K562 (cell line): ENCODE measurements around the gene AURKB. TPM values are rescaled to one million over a fixed set of nuclear protein-coding genes. Genes with fewer than 3 reads are reported as not detected.

Experiments used
- CBX3 ChIP-seq, 2 experiments: IDR thresholded peaks; 1 replicate in 1 of 2; 2 replicates in 1 of 2; pipeline ENCODE4 v1.6.1; 2012; ENCODE audit warnings: inconsistent platforms in 2 of 2, low read length in 2 of 2, borderline replicate concordance in 1 of 2, control low read depth in 1 of 2
- DDX20 ChIP-seq: fragments of 450-650 bp; IDR thresholded peaks from 2 replicates; pipeline ENCODE4 v1.6.1; 2016; ENCODE audit warnings: missing genetic modification characterization, low read depth, mild to moderate bottlenecking, missing compliant biosample characterization, moderate library complexity
- FOXM1 ChIP-seq, 2 experiments: fragments of 450-650 bp in 1 of 2; sonication (generic) in 1 of 2; formaldehyde crosslinking in 1 of 2; IDR thresholded peaks; 2 replicates each; pipeline versions ENCODE4 v1.6.1 to v1.9.0; 2017 to 2022; ENCODE audit warnings: low read depth in 2 of 2, mild to moderate bottlenecking in 2 of 2, missing genetic modification reagents in 1 of 2, moderate library complexity in 1 of 2
- HBP1 ChIP-seq: fragments of 450-650 bp; formaldehyde crosslinking; IDR thresholded peaks from 2 replicates; pipeline ENCODE4 v1.4.0; 2022; ENCODE audit warnings: missing genetic modification characterization
- HNRNPUL1 ChIP-seq: fragments of 200-400 bp; formaldehyde crosslinking; IDR thresholded peaks from 2 replicates; pipeline ENCODE4 v1.6.1; 2017; ENCODE audit warnings: low read length
- KAT7 ChIP-seq: sonication (generic); formaldehyde crosslinking; IDR thresholded peaks from 2 replicates; pipeline ENCODE4 v1.8.0; 2022; ENCODE audit warnings: missing genetic modification reagents, mild to moderate bottlenecking, borderline replicate concordance
- KDM2B ChIP-seq: fragments of 250-450 bp; sonication (Bioruptor Pico); IDR thresholded peaks from 2 replicates; pipeline ENCODE4 v1.8.0; 2021; ENCODE audit warnings: mild to moderate bottlenecking, moderate library complexity
- KDM5B ChIP-seq: fragments of 200-600 bp; sonication (generic); IDR thresholded peaks from 2 replicates; pipeline ENCODE4 v1.6.1; 2012; ENCODE audit warnings: low read depth, mild to moderate bottlenecking, moderate library complexity, low read length, control low read depth, inconsistent platforms; ENCODE audit not compliant: insufficient replicate concordance
- MYBL2 ChIP-seq, 2 experiments: fragments of 450-650 bp in 1 of 2; sonication (generic) in 1 of 2; formaldehyde crosslinking in 1 of 2; IDR thresholded peaks; 2 replicates each; pipeline versions ENCODE4 v1.6.1 to v1.8.1; 2017 to 2022; ENCODE audit warnings: borderline replicate concordance in 1 of 2, inconsistent platforms in 1 of 2, low read depth in 1 of 2, mild to moderate bottlenecking in 1 of 2, missing genetic modification reagents in 1 of 2, moderate library complexity in 1 of 2
- PCBP2 ChIP-seq: fragments of 200-400 bp; formaldehyde crosslinking; IDR thresholded peaks from 2 replicates; pipeline ENCODE4 v1.6.1; 2018; ENCODE audit warnings: low read length, low read depth, mild to moderate bottlenecking, moderate library complexity; ENCODE audit not compliant: poor library complexity, severe bottlenecking
- PHF20 ChIP-seq: fragments of 450-650 bp; IDR thresholded peaks from 2 replicates; pipeline ENCODE4 v1.6.1; 2018; ENCODE audit not compliant: partially characterized antibody
- TCFL5 ChIP-seq: fragments of 250-450 bp; sonication (Bioruptor Pico); conservative IDR thresholded peaks from 2 replicates; pipeline ENCODE4 v1.6.1; 2021; ENCODE audit warnings: mild to moderate bottlenecking, moderate library complexity, matching md5 sums
- TEAD2 ChIP-seq: fragments of 450-650 bp; IDR thresholded peaks from 2 replicates; pipeline ENCODE4 v1.6.1; 2016; ENCODE audit warnings: missing genetic modification characterization, control low read depth, missing compliant biosample characterization
- WHSC1 ChIP-seq: IDR thresholded peaks from one replicate; pipeline ENCODE4 v1.6.1; 2012; ENCODE audit warnings: low read length, control low read depth, inconsistent platforms
- ZBTB2 ChIP-seq: fragments of 450-650 bp; IDR thresholded peaks from 2 replicates; pipeline ENCODE4 v1.6.1; 2016; ENCODE audit warnings: antibody characterized with exemption
- ZBTB5 ChIP-seq: fragments of 450-650 bp; IDR thresholded peaks from 2 replicates; pipeline ENCODE4 v1.6.1; 2017; ENCODE audit warnings: antibody characterized with exemption
- ZNF184 ChIP-seq: sonication (generic); formaldehyde crosslinking; IDR thresholded peaks from 2 replicates; pipeline ENCODE4 v1.5.0; 2020; ENCODE audit warnings: missing genetic modification reagents
- ZNF274 ChIP-seq: IDR thresholded peaks from 2 replicates; pipeline ENCODE4 v1.6.1; 2011; ENCODE audit warnings: low read depth, mild to moderate bottlenecking, low read length, moderate library complexity, borderline replicate concordance
- ZNF586 ChIP-seq: fragments of 450-650 bp; formaldehyde crosslinking; conservative IDR thresholded peaks from 2 replicates; pipeline ENCODE4 v1.4.0; 2020; ENCODE audit warnings: mild to moderate bottlenecking, moderate library complexity
- ZNF830 ChIP-seq: fragments of 250-450 bp; sonication (Bioruptor Pico); IDR thresholded peaks from 2 replicates; pipeline ENCODE4 v1.5.0; 2021; ENCODE audit warnings: mild to moderate bottlenecking
- ZSCAN32 ChIP-seq: fragments of 450-650 bp; formaldehyde crosslinking; IDR thresholded peaks from 2 replicates; pipeline ENCODE4 v1.4.0; 2020; ENCODE audit warnings: mild to moderate bottlenecking, moderate library complexity
- polyA plus RNA-seq, 8 experiments: library from polyadenylated mRNA; depleted of rRNA in 4 of 8; stranded (reverse) in 5 of 8; unstranded in 3 of 8; fragments of >200 nt; fragmentation: Nextera tagmentation in 2 of 8; fragmentation: Illumina TruSeq in 1 of 8; extraction: Ambion mirVana in 2 of 8; extraction: Trizol in 1 of 8; gene quantifications; 2 replicates each; pipeline versions ENCODE4 v1.2.1 to v1.2.3, GENCODE V29; 2011 to 2014; ENCODE audit warnings: inconsistent platforms in 1 of 8, missing spikeins in 1 of 8
- total RNA-seq, 7 experiments: library from RNA; depleted of rRNA in 6 of 7; stranded (reverse); fragments of >200 nt in 6 of 7; fragmentation: Illumina TruSeq in 2 of 7; extraction: Trizol in 2 of 7; gene quantifications; 2 replicates each; pipeline versions ENCODE4 v1.2.1 to v1.2.3, GENCODE V29; 2011 to 2021; ENCODE audit warnings: low replicate concordance in 1 of 7

AURKB gene
- total and polyA plus RNA-seq, 9 of the 15 experiments (the other 6 are each of a cell fraction or from before 2014, with no cell fraction given) = 27.2 to 114 (median 74.8) TPM

DNA sequence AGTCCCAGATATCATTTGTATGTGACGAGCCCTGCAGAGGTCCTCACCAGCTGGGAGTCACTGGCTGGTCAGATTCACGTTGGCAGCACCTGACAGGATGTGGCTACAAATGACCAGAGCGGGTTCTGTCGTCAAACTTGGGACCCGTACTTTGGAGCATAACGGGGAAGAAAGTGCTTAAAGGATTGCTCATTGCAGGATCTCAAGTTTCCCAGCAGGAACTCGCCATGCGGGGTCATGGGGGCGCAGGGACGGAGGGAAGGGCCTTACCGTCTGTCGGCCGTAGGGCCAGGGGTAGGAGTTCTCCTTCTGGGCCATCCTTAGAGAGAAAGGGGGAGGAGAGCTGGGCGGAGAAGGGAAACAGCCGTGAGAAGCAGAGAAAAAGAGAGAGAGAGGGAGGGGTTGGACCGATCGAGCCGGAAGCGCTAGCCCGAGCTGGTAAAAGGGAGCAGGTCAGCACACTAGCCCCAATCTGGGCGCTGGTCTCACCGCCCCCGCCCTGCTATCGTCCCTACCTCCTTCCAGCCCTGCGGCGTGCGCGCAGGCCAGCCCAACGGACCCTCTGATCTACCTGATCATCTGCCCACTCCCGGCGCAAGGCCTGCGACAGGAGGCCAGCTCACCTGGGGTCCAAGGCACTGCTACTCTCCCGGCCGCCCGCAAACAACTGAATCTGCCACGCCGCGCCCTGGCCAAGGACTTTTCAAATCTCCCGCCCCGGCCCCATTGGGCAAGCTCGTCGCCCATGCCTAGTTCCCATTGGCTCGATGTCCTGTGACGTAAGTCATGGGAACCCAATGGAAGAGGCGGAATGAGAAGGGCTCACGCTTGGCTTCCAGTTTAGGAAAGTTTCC, at the start of gene AURKB (continued):
- TF ChIP-seq HBP1 (no peak), ZNF586 (no peak), ZSCAN32 (CRISPR knock-in tag) (no peak), TCFL5 (CRISPR knock-in tag) (no peak), DDX20 (tag) (no peak), CBX3 (IDR thresholded peaks at IDR 0.05; ENCODE audit: borderline replicate concordance in 1 of 2, low read length in 2 of 2) (no peak), ZBTB2 (no peak), WHSC1 (no peak), KDM5B (peak; percentile 79), ZNF184 (no peak), KDM2B (no peak), TEAD2 (tag) (no peak), ZNF274 (no peak), PCBP2 (no peak), FOXM1 (IDR thresholded peaks at IDR 0.05; ENCODE audit: low read depth) (peak; percentile 97), FOXM1 (CRISPR knock-in tag; IDR thresholded peaks at IDR 0.05; ENCODE audit: low read depth) (peak; percentile 92; the same call in 1 of the 2 replicates), ZNF830 (CRISPR knock-in tag) (no peak), MYBL2 (IDR thresholded peaks at IDR 0.05; ENCODE audit: low read depth) (peak; percentile 98), MYBL2 (CRISPR knock-in tag; IDR thresholded peaks at IDR 0.05; ENCODE audit: borderline replicate concordance) (peak; percentile 89; the same call in 1 of the 2 replicates), PHF20 (no peak), ZBTB5 (no peak), HNRNPUL1 (no peak), KAT7 (CRISPR knock-in tag) (0 out of 2 replicates have a peak, but pooled peaks have one; percentile 74)
